Renal cortical epithelial cell (primary cell): ENCODE results near the gene IL17RD. TPM values are rescaled to one million over a fixed set of nuclear protein-coding genes. Genes with fewer than 3 reads are reported as not detected.

ENCODE experiments used
- DNase-seq: peaks from one replicate; pipeline ENCODE4 v3.0.0-alpha.2; 2011; ENCODE audit warnings: low read depth
- total RNA-seq: library from RNA; depleted of rRNA; stranded (reverse); fragments of >200 nt; gene quantifications from 2 replicates; pipeline ENCODE4 v1.2.3, GENCODE V29; 2014

IL17RD gene
- total RNA-seq, 1 donor from 2014 or later, result 7.7 TPM

GRCh38 chr3:57130571-57131209 lies 34.5 kb downstream of the IL17RD start:
- peak; percentile 29 for DNase-seq

DNA sequence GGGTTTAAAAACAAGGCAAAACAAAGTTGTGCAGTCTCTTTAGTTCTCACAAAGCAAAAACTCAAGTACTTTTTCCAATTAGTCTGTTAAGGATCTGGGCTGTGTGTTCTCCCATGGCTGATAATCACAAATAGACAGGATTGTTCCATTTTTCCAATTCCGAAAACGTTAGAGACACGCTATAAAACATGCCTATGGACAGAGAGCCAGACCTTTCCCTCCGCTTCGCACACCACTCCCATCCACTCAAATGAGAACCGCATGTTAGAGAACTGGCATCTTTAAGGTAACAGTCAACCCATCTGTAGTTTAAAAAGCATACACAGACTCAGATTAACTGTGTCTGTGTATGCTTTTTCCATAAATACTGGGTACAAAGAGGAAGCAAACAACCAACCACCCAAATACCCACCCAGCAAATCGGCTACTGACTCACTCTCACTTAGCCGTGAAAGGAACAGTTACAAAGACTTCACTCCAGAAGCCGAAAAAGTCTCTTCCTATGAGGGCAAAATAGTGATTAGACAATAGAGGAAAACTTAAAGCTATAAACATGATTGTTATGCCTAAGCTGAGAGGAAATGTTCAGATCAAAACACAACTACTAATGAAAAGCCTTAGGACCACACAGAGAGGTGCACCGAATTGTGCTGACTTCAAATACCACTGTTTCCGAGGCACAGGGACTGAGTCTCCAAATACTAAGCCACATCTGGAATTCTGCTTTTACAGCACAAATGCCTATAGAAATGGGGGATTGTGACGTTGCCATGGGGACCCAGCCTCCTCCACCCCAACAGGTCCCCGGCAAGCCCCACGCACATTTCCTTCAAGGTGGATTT lies 36.1 kb downstream of the IL17RD start:
- no peak for DNase-seq

- DNase-seq, result peak; percentile 29
Measured at GRCh38 chr3:57127891-57128518, 37.1 kb downstream of the IL17RD start.

DNA sequence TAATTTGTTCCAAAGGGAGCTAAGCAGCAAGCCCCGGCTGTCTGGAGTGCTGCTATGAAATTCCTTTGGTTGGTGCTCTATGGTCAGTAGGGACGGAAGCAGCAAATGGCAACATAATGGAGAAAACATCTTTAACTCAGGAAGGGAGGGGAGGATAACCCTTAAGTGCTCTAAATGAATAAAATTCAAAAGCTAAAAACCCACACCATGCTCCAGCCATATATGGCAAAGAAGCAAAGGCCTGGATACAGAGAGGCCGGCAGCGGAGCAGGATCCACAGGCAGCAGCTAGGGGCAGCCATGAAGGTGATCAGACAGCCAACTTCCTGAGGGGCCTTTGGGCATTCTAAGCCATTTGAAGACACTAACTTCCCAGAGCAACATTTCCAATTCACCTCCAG lies 38.9 kb downstream of the IL17RD start:
- no peak for DNase-seq

GRCh38 chr3:57120451-57121174 lies 44.5 kb downstream of the IL17RD start:
- no peak for DNase-seq

GRCh38 chr3:57120040-57120439 lies 45.1 kb downstream of the IL17RD start:
- no peak for DNase-seq

DNA sequence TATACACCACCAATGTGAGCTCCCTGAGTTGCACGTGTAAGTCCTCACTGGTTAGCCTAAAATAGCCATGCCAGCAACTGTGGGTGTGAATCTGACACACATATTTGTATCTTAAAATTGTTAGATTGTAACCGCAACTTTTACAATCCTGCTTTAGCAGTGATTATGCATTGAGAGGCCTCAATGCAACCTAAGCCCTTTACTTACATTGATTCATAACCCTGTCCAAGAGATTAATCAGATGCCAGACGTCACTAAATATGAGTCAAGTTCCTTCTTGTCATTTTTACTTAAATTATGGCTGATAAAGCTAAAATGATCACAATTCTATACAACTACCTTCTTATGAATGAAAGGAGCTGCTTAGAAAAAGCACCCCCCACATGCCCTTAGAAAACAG lies 46.9 kb downstream of the IL17RD start:
- no peak for DNase-seq

GRCh38 chr3:57116501-57116900 lies 48.7 kb downstream of the IL17RD start:
- DNase-seq, result no peak

DNA sequence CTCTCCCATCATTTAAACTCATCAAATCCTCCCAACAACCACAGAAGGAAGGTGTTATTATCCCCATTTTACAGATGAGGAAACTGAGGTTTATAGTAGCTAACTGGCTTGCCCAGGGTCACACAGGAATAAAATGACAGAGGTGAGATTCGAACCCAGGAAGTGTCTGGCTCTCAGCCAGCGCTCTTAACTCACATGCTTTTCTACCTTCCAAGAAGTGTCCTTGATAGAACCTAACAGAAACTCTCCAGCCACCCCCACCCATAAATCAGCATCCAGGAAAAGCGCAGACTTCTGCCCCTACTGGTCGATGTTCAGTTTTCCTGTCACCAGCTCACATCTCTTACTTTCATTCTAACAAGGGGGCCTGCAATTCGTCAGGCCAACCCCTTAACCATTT lies 52.9 kb downstream of the IL17RD start:
- DNase-seq, result no peak

GRCh38 chr3:57110798-57111197 lies 54.4 kb downstream of the IL17RD start:
- DNase-seq, result no peak

DNA sequence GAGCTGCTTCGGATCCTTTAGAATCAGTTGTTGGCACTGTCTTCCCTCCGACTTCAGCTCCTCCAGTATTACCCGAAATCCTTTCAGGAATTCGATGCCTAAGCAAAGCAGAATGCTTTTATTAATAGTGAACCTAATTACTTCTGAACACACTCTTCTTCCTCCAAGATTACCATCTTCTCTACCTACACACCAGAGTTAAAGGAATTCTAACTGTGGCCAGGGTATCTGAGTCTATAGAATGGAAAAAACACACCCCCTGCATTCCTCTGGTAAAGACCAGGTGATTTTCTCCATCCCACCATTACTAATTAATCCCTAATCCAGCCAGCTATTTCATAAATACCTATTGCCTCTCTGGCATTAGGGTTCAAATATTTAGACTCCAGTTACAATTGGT lies 54.9 kb downstream of the IL17RD start:
- no peak for DNase-seq

DNA sequence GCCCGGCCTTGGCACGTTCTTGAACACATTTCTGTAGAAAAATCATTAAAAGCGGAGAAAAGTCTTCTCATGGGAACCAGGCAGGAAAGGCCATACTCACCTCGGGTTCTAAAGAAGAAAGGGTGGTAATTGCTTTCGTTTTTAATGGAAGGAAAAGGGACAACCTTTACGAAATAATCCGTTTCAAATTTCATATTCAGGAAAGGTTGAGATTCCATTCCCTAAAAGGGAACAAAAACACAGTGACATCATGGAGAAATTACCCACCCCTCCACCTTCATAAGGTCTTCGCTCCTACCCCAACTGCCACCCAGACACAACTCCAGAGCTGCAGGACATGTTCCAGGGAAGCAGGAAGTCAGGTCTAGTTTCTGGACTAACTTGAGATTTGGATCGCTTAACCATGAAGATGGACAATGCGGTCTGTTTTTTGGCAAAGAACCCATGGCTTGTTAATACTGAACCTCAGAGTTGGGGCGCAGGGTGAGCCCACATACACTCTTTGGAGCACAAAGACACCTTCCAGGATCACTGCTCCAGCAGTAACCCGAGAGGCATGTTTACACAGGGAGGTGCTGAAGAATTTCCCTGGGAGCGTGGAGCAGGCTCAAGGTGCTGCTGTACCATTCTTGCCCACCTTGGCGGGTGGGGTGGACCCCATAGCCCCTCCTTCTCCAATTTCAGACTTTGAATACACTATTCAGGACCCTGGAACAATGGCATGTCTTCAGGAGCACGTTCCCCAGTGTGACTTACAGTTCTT lies 55.5 kb downstream of the IL17RD start:
- no peak for DNase-seq

DNA sequence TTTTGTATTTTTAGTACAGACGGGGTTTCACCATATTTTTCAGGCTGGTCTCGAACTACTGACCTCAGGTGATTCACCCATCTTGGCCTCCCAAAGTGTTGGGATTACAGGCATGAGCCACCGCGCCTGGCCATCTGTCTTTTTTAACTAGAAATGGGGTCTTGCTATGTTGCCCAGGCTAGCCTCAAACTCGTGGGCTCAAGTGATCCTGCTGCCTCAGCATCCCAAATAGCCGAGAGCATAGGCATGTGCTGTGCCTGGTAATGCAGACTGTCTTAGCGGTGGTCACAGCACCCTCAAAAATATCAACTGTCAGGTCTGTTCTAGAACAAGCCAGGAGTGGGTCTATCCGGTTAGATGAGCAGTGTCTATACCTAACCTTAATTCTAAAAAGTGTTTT lies 56.5 kb downstream of the IL17RD start:
- no peak for DNase-seq

DNA sequence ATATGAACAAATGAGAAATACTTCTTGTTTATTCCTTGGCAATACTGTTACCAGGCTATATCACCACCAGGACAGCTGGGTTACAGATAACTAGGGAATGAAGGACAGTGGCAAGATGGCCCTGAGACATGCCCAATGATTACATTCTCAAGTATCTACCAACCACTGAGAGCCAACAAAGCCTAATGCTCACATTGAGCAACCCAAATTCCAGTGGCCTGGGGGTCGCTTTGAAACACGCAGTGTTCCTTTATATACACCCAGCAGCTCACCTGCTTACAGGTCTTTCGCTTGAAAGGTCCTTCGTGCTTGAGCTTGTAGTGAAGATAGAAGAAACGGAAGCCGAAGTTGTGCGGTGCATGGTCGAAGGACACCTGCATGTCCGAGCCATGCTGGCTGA lies 59.6 kb downstream of the IL17RD start:
- DNase-seq, result no peak

- DNase-seq, result peak; percentile 65
Measured at GRCh38 chr3:57100046-57100695, 65.0 kb downstream of the IL17RD start.

DNA sequence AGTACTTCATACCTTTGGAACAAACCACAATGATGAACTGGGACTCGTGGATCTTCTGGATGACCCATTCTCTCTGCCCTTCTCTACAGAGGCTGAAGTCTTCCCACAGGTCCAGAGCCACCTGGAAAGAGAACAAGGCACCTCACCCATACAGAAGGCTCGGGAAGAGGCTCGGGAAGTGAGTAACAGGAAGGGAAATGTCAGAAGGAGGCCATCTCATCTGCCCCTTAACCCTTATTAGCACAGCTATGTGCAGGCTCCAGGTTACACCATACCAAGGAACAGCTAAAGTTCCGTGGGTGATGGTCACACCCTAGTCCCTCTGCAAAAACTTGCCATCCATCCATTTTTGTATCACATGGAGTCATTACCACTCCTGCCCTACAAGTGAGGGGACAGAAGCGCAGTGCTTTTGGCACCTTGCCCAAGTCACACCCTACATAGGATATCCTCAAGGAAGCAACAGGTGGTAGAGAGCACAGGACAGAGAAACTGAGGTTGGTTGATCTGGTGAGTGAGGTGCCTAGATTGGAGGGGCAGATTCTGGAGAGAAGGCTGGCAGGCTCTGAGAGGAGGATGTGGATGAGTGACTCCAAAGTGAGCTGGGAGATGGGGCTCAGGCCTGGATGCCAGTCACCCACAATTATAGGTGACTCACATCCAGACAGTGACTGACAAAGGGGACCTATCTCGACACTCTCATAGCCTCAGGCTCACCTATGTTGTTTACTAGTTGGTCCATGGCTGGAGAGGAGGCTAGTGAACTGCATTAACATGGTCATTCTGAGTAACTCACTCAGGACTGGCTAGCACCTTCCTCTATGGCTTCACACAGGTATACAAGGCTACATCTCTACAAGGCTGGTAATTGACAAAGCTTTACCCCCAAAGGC lies 66.5 kb downstream of the IL17RD start:
- no peak for DNase-seq

GRCh38 chr3:57097536-57097935 lies 67.6 kb downstream of the IL17RD start:
- DNase-seq, result no peak

- DNase-seq, result no peak
Measured at GRCh38 chr3:57095363-57095762, 69.8 kb downstream of the IL17RD start.

- DNase-seq, result no peak
Measured at GRCh38 chr3:57094575-57094974, 70.6 kb downstream of the IL17RD start.

DNA sequence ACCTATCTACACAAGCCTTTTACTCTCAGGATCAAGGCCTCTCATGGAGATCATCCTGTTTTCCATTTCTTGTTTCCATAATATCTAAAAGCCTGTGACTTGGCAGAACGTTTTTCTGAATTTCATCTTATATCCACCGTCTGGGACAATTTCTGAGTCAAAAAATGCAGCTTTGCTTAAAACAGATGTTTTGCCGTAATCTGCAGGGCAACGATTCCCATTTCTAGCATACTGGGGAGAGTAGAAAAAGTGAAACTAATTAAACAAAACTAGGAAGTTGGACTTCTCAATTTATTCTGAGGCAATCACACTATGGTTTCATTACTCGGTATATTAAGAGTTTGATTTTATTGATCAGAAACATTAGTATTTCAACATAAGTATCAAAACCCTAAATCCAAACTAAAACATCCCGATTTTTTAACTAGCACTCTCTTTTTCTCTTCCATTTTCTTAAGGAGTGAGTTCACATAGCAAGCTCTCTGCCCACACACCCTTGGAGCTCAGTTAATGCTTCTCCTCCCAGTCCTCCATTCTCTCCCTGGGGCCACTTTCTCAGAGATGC lies 71.1 kb downstream of the IL17RD start:
- DNase-seq, result no peak
